GM18861 (cell line): ENCODE data around the gene PARD3.
"Not testable (repeated sequence)": the region's sequence is repeated elsewhere in the genome, so short reads cannot be mapped to it uniquely, and the experiment has no call there.

Experiments
- ATAC-seq: cut with Tn5 transposase; IDR thresholded peaks from one replicate; pipeline ENCODE4 v1.9.1; 2021; ENCODE audit not compliant: unreplicated experiment

The PARD3 gene

DNA sequence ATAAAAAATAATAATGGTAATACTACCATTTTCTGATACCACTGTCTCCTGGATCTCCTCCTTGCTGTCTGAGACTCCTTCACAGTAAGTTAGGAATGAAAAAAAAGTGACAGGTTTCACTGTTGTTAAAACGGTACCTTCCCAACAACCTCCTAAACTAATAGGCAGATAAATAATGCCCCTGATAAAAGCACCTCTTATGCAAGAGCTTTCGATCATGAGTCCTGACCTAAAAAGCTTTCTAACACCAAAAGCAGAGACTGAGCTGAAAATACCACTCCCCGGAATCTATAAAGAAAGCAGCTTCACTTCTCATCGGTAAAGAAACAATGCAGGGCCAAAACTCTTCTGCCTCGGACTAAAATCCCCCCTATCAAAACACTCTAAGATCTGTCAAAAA, 14.5 kb downstream of the PARD3 start:
- no peak for ATAC-seq

DNA sequence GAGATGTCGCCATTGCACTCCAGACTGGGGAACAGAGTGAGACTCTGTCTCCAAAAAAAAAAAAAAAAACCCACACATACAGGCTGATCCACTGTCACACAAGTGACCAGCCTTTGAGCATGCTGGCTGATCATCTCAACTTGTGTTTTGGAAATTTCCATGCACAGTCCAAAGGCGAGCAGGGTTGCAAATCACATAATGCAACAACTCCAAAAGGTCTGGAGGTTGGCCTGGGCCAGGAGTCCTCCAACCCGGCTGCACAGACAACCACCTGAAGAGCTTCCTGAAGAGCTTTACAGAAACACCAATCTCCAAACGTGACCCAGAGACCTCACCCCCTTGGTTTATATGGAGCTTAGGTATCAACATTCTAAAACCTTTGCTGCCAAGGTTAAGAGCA, 16.4 kb downstream of the PARD3 start:
- ATAC-seq: no peak

DNA sequence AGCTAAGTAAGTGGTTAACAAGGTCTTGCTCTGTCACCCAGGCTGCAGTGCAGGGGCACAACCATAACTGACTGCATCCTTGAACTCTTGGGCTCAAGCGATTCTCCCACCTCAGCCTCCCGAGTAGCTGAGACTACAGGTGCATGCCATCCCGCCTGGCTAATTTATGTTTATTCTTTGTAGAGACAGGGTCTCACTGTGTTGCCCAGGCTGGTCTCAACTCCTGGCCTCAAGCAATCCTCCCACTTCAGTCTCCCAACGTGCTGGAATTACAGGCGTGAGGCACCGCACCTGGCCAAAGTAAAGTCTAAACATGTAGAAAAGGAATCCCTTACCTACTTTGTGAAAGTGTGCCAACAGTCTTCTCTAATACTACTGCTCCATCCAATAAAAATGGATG, 17.9 kb downstream of the PARD3 start:
- no peak for ATAC-seq

DNA sequence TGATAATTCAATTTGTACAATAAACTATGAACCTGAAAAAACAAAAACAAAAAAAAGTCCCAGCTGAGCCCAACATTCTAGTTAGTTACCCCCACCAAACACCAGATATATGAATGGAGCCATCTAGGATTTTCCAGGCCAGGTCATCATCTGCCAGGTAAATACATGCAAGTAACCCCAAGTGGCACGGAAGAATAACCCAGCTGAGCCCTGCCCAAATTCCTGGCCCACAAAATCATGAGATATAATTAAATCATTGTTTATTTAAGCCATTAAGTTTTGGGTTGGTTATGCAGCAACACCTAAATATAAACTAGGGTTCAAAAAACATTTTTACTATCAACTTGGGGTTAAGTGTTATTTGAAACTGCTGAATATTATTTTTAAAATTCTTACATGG, 19.0 kb downstream of the PARD3 start:
- no peak for ATAC-seq

DNA sequence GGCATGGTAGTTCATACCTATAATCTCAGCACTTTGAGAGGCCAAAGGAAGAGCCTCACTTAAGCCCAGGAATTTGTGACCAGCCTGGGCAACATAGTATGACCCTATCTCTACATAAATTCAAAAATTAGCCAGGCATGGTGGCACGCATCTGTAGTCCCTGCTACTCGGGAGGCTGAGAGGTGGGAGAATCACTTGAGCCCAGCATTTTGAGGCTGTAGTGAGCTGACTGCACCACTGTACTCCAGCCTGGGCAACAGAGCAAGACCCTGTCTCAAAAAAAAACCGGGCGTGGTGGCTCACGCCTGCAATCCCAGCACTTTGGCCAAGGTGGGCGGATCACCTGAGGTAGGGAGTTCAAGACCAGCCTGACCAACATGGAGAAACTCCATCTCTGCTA, 19.8 kb downstream of the PARD3 start:
- no peak for ATAC-seq

DNA sequence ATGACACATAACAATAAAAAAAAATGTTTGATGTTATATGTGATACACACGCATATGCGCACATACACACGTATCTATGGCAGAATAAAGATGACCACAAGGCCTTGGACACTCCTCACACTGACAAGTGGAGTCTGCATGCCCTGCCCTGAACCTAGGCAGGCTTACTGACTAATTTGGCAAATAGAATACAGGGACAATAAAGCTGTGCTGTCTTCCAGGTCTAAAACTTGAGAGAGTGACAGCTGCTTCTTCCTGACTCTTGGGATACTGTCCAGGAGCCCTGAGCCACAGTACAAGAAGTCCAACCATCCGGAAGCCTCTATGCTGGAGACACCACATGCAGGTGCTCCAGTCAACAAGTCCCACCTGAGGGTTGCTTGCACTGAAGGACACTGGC, 20.3 kb downstream of the PARD3 start:
- ATAC-seq: no peak

DNA sequence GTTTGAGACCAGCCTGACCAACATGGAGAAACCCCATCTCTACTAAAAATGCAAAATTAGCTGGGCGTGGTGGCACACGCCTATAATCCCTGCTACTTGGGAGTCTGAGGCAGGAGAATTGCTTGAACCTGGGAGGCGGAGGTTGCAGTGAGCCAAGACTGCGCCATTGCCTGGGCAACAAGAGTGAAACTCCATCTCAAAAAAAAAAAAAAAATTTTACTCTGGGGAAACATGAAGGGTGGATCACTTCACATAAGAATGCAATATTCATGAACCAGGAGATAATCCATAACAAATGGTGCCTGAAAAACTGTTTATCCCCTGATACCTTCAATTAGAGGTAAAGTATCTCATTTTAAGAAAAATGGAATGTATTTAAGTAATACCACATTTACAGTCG, 21.5 kb downstream of the PARD3 start:
- not testable (repeated sequence) for ATAC-seq

DNA sequence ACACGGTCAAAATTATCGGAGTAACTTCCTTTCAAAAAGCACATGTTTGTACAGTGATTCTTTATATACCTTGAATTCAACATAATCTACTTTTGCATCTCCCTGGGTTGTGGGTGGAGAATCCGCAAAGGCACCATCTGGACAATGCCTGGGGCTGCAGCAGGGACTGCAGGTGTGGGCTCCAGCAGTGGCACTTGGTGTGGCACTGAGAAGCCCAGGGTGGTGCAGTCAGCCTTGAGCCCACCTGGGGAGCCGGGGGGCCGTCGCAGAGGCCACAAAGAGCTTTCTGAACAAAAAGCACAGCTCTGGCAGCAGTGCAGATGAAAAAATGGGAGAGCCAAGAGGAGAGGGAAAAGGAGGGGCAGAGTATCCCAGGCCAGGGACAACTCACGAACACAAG, 22.2 kb downstream of the PARD3 start:
- ATAC-seq: no peak

DNA sequence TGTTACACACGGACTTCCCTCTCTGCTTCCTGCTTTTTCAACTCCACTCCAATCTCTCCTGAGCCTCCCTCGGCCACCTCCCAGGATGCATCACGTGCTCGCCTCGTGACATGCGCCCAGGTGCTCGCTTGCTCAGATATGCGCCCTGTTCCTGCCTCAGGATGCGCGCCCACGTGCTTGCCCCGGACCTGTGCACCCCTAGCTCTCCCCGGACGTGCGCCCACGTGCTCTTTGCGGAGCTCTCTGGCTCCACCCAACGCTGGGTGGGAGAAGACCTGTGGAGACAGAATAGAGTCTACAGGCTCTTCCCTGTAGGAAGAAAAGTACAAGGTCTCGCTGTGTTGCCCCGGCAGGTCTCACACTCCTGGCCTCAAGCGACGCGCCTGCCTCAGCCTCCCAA, 23.1 kb downstream of the PARD3 start:
- no peak for ATAC-seq

DNA sequence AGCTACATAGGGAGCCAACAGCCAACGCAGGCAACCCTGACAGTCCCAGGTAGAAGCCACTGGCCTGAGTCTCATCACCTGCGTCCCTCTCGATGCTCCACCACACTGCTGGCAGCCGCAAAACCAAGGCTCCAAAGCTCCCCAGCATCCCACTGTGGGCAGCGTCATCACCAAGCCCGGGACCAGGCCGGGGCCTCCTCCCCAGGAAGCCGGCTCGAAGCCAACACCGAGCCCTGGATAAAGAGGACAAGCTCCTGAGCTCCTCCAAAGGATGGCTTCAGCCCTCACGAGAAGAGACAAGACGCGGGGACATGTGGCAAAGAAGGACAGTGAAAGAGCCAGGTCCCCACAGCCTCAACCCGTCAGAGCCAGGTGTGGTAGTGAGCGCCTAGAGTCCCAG, 23.9 kb downstream of the PARD3 start:
- no peak for ATAC-seq

DNA sequence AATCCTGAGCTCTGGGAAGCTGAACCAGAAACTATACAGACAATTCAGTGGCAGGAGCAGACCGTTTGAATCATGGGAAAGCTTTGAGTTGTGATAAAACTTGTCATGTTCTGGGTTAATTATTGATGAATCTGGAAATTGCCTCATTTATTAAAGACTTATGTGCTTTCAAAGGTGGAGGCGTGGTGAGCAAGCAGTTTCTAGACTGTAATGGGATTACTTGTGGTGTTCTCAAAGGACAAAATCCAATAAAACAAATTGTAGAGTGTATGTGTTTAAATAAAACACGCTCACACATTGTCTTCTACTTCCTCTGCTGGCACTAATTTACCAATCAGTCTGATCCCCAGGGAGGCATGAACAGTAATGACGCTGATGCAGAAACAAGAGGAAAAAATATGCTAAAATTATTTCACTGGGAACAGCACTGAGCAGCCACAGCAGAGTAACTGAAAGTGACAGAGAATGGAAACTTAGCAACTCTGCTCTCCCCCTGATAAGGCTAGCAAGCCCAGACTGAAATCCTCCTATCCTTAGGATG, 25.1 kb downstream of the PARD3 start:
- ATAC-seq: no peak

DNA sequence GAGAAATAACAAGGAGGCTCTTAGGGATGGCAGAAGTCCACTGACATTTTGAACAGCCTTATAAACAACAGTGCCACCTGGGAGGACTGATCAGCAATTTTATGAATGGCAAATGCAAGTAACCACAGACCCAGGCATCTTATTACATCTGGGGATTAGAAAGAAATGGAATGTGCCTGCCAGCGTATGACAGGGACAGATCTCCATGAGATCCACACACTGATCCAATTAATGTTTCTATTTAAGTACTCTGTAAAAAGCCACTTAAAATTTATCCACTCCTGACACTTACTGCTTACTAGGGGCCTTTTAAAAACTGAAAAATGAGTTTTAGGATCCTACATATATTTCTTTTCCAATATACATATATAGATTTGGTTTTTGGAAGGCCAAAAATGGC, 28.6 kb downstream of the PARD3 start:
- no peak for ATAC-seq

DNA sequence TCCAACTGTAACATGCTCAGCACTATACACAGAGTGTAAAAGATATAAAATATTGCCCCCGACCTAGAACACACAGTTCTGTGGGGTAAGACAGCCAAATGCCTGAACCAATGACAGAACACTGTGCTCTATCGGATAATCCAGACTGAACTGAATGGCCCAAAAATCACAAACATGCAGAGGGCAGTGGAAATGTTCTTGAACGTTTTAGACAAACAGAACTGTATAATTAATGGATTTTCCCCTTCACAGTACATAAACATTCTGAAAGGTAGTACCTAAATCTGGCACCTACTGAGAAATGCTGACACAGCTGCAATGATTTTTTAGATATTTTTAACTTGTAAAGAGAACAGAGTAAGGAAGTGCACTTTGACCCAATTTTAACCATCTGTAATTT, 33.4 kb downstream of the PARD3 start:
- ATAC-seq: peak; percentile 34

DNA sequence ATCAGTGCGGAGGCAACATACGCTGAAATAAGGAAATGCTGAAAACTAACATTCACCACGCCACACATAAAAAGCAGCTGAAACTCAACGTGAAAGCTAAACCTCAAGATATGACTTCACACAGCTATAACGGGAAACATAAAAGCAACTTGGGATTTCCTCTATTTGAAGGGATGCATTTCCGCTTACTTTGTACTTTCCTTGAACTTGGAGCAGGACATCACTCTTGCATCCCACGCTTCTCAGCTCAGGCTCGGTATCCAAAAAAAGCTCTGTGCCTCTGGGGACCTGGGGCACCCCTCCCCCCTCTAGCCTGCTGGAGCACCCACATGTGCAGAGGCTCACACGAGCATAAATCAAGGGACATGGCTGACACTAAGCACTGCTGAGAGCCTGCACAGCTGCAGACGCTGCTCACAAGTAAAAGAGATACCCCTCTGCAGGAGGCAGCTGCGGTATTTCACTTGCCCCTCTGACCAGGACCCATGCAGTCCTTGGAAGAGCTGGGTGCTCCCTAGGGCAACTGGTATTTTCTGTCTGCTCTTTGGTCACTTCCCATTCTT, 34.2 kb downstream of the PARD3 start:
- peak; percentile 63 for ATAC-seq

DNA sequence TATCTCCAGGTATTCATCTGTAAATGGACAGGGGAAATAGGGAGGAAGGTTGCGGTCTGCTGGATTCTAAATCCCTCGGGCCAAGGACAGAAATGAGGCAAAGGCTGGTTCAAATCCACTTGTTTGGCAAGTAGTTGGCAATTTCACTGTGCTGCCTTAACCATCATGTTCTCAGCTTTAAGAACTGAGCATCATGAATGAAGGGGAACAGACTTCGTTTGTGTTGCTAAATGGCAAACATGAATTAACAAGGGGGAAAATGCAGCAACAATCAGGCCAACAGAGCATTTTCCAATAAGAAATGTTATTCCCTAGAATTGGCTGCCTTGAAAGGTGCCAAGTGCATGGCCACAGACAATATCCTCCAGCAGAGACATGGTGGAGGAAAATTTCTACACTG, 36.9 kb downstream of the PARD3 start:
- ATAC-seq: no peak

DNA sequence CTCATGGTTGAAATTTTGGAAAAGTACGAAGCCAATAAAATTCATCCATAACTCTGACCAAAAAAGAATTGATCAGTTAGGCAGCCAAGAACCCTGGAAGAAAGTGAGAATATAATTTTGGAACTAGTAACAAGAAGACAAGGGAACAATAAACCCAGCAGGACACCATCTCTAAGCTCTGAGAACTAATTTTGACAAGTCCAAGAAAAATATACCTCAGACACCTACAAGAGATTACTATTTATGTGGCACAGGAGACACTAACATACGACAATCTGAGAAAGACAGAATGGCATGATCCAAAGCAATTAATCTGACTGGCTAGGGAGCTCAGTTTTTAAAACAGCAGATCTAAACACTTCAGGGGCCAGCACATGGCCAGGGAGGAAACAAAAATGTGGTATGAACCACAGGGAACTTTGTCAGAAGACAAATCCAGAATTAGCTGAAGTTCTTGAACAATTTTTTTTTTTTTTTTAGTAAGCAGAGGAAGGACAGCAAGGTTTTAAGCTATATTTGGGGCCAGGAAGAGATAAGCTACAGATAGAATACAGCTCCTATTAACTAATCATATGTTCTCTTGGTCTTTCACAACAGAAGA, 38.9 kb downstream of the PARD3 start:
- no peak for ATAC-seq

DNA sequence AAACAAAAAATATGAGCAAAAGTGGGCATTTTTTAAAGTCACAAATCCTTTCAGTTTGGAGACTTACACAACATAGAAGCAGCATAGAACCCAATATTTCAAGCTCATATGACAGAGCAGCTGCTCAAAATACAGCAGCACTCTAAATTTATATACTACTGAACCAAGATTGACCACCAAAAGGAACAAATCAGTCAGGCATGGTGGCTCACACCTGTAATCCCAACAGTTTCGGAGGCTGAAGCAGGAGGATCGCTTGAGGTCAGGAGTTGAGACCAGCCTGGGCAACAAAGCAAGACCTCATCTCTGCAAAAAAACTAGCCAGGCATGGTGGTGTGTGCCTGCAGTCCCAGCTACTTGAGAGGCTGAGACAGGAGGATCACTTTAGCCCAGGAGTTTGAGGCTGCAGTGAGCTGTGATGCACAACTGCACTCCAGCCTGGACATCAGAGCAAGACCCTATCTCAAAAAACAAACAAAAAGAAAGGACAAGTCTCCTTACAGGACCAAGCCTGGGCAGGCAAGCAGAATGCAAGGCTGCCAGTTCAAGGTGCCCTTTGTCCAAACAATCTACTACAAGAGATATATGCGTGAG, 40.0 kb downstream of the PARD3 start:
- ATAC-seq: peak; percentile 33

DNA sequence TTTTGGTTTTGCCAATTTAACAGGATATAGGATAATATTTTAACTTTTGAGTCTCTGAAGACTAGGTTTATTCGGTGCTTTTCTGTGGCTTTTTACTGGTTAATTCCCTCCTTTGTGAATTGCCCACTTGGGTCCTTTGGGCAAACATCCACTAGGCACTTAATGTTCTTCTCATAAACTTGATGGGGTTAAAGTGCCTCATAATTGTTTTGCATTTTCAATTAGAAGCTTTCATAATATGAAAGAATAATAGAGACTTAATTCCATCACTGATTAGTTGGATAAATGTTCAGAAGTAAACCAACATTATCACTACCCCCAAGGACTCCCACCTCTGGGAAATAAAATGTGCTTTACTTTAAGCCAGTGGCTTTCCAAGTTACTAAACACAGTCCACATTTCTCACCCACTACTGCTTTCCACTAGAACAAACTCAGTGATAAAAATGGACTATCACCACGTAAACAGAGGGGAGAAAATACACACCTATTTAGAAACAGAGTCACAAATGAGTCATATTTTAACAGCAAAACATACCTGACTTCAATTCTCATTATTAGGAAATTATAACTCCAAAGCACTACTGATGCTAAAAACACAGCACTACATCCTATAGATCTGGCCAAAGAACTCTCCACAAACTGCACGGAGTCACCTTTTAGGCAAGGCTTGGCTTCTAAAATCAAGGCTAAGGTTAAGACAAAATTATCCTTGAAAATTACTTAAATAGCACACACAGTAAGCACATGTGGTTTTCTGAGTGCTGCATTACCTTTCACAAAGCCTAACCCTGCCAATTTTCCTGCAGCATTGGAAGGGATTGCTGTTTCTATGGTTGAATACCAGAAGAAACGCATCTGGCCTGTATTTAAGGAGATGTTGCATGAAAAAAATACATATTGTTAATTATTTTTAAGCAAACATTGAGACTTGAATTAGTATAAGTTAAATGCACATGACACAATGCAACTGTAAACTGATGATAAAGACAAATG, 41.2 kb downstream of the PARD3 start:
- no peak for ATAC-seq

DNA sequence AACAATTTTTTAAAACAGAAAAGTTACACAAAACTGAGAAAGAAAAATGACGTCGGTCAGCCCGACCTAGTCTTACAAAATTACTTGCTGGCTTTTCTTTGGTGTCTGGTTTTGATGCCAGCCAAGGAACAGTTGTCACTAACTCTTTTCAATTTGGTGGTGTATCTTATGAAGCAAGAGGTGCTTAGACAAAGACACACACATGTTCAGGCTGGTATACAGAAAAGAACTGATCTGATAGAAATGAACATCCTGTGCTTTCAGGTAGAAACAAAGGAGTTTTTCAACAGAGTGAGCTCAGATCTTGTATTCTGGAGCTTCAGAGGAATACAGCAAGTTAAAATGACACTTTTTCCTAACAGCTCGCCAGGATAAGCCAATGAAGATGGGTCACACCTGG, 43.6 kb downstream of the PARD3 start:
- ATAC-seq: no peak

DNA sequence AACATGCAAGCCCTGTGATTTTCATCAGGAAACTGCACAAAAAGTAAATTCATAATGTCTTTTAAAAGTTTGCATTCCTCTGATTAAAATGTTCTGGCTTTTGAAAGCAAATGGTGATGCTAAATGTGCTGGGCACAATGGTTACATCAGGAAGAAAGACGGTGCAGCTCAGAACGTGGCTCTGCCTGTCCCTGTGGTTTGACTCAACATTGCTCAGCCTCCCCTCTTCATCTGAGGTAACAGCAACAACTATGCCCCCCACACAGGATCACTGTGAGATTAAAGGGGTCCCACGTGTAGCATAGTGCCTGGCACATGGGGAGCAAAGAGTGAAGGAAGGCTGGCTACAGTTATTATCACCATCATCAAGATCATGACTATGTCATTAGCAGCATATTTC, 44.0 kb downstream of the PARD3 start:
- ATAC-seq: no peak

DNA sequence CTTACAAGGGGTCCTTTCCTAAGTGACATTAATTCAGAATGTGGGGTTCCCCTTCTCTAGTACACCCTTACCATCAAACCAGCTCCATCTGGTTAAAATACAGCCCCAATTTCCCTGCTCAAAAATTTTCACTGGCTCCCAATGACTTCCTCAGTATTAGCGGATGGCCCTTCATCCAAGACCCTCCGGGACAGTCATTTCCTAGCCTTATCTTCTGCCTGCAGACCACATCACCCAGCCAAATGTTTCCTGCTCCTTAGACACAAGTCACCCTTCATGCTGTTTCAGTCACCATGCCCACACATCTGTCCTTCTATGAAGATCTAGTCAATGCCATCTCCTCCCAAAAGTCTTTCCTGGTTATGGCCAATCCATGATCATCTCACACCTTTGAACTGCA, 45.2 kb downstream of the PARD3 start:
- ATAC-seq: no peak

DNA sequence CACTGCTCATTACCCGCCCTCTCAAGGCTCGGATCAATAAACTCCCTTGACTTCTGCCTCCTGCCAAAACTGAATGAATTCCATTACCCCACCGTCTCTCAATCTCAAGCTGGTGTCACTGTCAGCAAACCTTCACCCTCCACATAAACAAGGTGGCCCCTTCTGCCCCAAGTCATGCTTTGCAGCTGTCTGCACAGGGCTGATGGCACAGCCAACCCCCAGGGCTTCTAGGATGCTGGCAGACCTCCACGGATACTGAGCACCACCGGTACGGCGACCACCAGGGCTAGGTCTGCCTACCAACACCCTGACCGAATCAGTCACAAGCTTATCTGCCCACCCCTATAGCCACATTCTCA, 46.1 kb downstream of the PARD3 start:
- no peak for ATAC-seq
